IMR-90 (cell line): Measurements from ENCODE around the gene TMPRSS11A. TPM values are rescaled to one million over a fixed set of nuclear protein-coding genes. Genes with fewer than 3 reads are reported as not detected.

Experiments used
- ATAC-seq: fragments of 200-7000 bp; cut with Tn5 transposase; 2 replicates; pipeline ENCODE4 v1.9.1; 2020; ENCODE audit warnings: low read depth, mild to moderate bottlenecking, moderate library complexity
- BruUV-seq: library from RNA; stranded (reverse); fragments of 400-500 nt; replicated peaks from 2 replicates; lab custom pipeline; 2021; lab: Mats Ljungman, UMichigan
- CTCF ChIA-PET: fragments of 300-600 bp; formaldehyde crosslinking; extraction: SDS; loops from one replicate; lab custom pipeline; 2021; ENCODE audit warnings: antibody characterized with exemption; lab: Yijun Ruan, JAX
- POLR2A ChIA-PET: fragments of 300-600 bp; sonication (Branson Sonifier 250); formaldehyde crosslinking; loops from one replicate; lab custom pipeline; 2022; ENCODE audit warnings: antibody characterized with exemption; ENCODE audit not compliant: unreplicated experiment; lab: Charles Lee
- DNase-seq: peaks from one replicate; pipeline ENCODE4 v3.0.0; 2013
- H2AFZ ChIP-seq: replicated peaks from 2 replicates; pipeline ENCODE3; 2013; ENCODE audit warnings: low read length, mild to moderate bottlenecking; ENCODE audit not compliant: poor library complexity
- H2AK5ac ChIP-seq: 2 replicates; pipeline ENCODE4 v1.6.1; 2013; ENCODE audit warnings: low read depth, low read length, inconsistent platforms
- H2AK9ac ChIP-seq: replicated peaks from 2 replicates; pipeline ENCODE3; 2013; ENCODE audit warnings: mild to moderate bottlenecking, low read depth, low read length, moderate library complexity; ENCODE audit not compliant: poor library complexity
- H2BK120ac ChIP-seq: 2 replicates; pipeline ENCODE4 v1.6.1; 2013; ENCODE audit warnings: low read depth, low read length, inconsistent platforms
- H2BK15ac ChIP-seq: 3 replicates; pipeline ENCODE4 v1.6.1; 2013; ENCODE audit warnings: low read depth, low read length, inconsistent platforms
- H2BK20ac ChIP-seq: 2 replicates; pipeline ENCODE4 v1.6.1; 2013; ENCODE audit warnings: low read depth, mild to moderate bottlenecking, inconsistent platforms, low read length, moderate library complexity
- H2BK5ac ChIP-seq: 2 replicates; pipeline ENCODE4 v1.6.1; 2013; ENCODE audit warnings: mild to moderate bottlenecking, low read depth, low read length, inconsistent platforms; ENCODE audit not compliant: poor library complexity, severe bottlenecking
- H3K14ac ChIP-seq: replicated peaks from 2 replicates; pipeline ENCODE4 v1.6.1; 2013; ENCODE audit warnings: low read depth, low read length, inconsistent platforms
- H3K18ac ChIP-seq: 2 replicates; pipeline ENCODE4 v1.6.1; 2013; ENCODE audit warnings: low read depth, low read length, control low read depth
- H3K23ac ChIP-seq: 2 replicates; pipeline ENCODE4 v1.6.1; 2013; ENCODE audit warnings: low read depth, low read length, inconsistent platforms
- H3K27ac ChIP-seq: 2 replicates; pipeline ENCODE4 v1.5.1; 2013; ENCODE audit warnings: mild to moderate bottlenecking, control low read depth, low read length; ENCODE audit not compliant: insufficient read depth
- H3K27me3 ChIP-seq: 2 replicates; pipeline ENCODE4 v1.6.1; 2013; ENCODE audit warnings: low read length; ENCODE audit not compliant: control insufficient read depth, insufficient read depth
- H3K36me3 ChIP-seq: 2 replicates; pipeline ENCODE4 v1.6.1; 2013; ENCODE audit warnings: low read length, mixed read lengths; ENCODE audit not compliant: control insufficient read depth, insufficient read depth
- H3K4ac ChIP-seq: 2 replicates; pipeline ENCODE4 v1.6.1; 2013; ENCODE audit warnings: low read depth, low read length, inconsistent platforms
- H3K4me1 ChIP-seq: 2 replicates; pipeline ENCODE4 v1.6.1; 2013; ENCODE audit warnings: low read length, mixed read lengths; ENCODE audit not compliant: control insufficient read depth, insufficient read depth
- H3K4me2 ChIP-seq: 2 replicates; pipeline ENCODE4 v1.6.1; 2013; ENCODE audit warnings: low read depth, mild to moderate bottlenecking, control low read depth, low read length, moderate library complexity
- H3K4me3 ChIP-seq: 2 replicates; pipeline ENCODE4 v1.5.1; 2013; ENCODE audit warnings: low read depth, mild to moderate bottlenecking, control low read depth, low read length, moderate library complexity; ENCODE audit not compliant: insufficient read depth
- H3K56ac ChIP-seq: 2 replicates; pipeline ENCODE4 v1.6.1; 2013; ENCODE audit warnings: low read length, inconsistent platforms; ENCODE audit not compliant: insufficient read depth; ENCODE audit errors: extremely low read depth
- H3K79me1 ChIP-seq, 2 experiments: 2 replicates each; pipeline ENCODE4 v1.6.1; 2013; ENCODE audit warnings: low read length in 2 of 2, inconsistent platforms in 1 of 2, low read depth in 1 of 2
- H3K9ac ChIP-seq: 2 replicates; pipeline ENCODE4 v1.6.1; 2013; ENCODE audit warnings: low read depth, low read length, control low read depth
- H3K9me1 ChIP-seq: 2 replicates; pipeline ENCODE4 v1.6.1; 2013; ENCODE audit warnings: low read length, inconsistent platforms; ENCODE audit not compliant: insufficient read depth
- H3K9me3 ChIP-seq: 2 replicates; pipeline ENCODE4 v1.6.1; 2013; ENCODE audit warnings: low read length; ENCODE audit not compliant: control insufficient read depth, insufficient read depth
- H4K20me1 ChIP-seq: 2 replicates; pipeline ENCODE4 v1.6.1; 2013; ENCODE audit warnings: low read length, inconsistent platforms; ENCODE audit not compliant: insufficient read depth
- H4K5ac ChIP-seq: 2 replicates; pipeline ENCODE4 v1.6.1; 2013; ENCODE audit warnings: mild to moderate bottlenecking, low read depth, low read length, control low read depth
- H4K8ac ChIP-seq, 2 experiments: 2 replicates each; pipeline ENCODE4 v1.6.1; 2013; ENCODE audit warnings: low read depth in 2 of 2, low read length in 2 of 2, control low read depth in 1 of 2, inconsistent platforms in 1 of 2
- H4K91ac ChIP-seq: 2 replicates; pipeline ENCODE4 v1.6.1; 2013; ENCODE audit warnings: low read depth, low read length, inconsistent platforms; ENCODE audit not compliant: insufficient read depth
- CHD1 ChIP-seq: IDR thresholded peaks from 2 replicates; pipeline ENCODE4 v1.6.1; 2012; ENCODE audit warnings: low read depth, low read length, improper control_type of control experiment
- POLR2A ChIP-seq: IDR thresholded peaks from 2 replicates; pipeline ENCODE4 v1.6.1; 2012; ENCODE audit warnings: mild to moderate bottlenecking, low read depth, low read length
- SMC3 ChIP-seq: fragments of 150-350 bp; IDR thresholded peaks from 2 replicates; pipeline ENCODE4 v1.6.1; 2016; ENCODE audit warnings: low read depth, mild to moderate bottlenecking, antibody characterized with exemption, low read length, moderate library complexity
- dilution Hi-C: fragments of 300-500 bp; cut with HindIII; formaldehyde crosslinking; loops from one replicate; pipeline ENCODE4 v1.14.3; 2018; ENCODE audit warnings: low sequenced_read_pairs; ENCODE audit not compliant: unreplicated experiment
- in situ Hi-C: fragments of 300-500 bp; cut with MboI; formaldehyde crosslinking; loops from 3 replicates; pipeline ENCODE4 v1.14.3; 2019; ENCODE audit warnings: low sequenced_read_pairs, inconsistent platforms, mixed read lengths
- intact Hi-C: fragments of 100-400 bp; cut with micrococcal nuclease; formaldehyde crosslinking; loops from 2 replicates; pipeline ENCODE4 v1.10.0; 2022
- polyA plus RNA-seq, 3 experiments: library from polyadenylated mRNA; depleted of rRNA; stranded (reverse); fragments of >200 nt; gene quantifications; 2 replicates each; pipeline ENCODE4 v1.2.3, GENCODE V29; 2012; ENCODE audit warnings: low replicate concordance in 1 of 3
- total RNA-seq: library from RNA; depleted of rRNA; stranded (reverse); fragments of >200 nt; gene quantifications from 2 replicates; pipeline ENCODE4 v1.2.3, GENCODE V29; 2012
- TF ChIP-seq, protein P1 (sequence below): conservative IDR thresholded peaks from 2 replicates; pipeline ENCODE4 v1.5.1; 2012; ENCODE audit warnings: mild to moderate bottlenecking, low read depth, low read length, improper control_type of control experiment

TMPRSS11A gene
- total and polyA plus RNA-seq, 2 of the 4 experiments (the other 2 are of a cell fraction) = not detected

DNA sequence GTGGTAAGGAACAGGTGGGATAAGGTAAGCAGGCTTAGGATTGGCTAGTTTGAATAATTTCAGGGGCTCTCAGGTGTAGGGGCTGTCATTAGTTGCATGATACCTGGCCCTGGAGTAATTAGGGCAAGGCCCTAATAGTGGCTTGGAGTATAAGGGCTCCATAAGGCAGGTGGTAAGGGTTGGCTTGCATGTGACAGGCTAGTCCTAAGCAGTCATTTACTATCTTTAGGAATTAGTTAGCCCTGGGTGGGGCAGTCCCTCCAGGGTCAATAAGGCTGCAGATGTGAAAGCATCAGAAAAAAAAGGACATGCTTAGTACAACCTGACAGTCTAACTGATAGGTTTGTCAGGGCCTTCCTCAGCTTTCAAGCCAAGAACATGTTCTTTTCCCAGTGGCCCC, 71.6 kb downstream of the TMPRSS11A start:
- no TSS peak for BruUV-seq

More for the DNA sequence above, 71.6 kb downstream of the TMPRSS11A start:
- H3K27me3 ChIP-seq = no peaks in the 10 kb centered on the region
- no peak overlapping the region for H4K5ac ChIP-seq
- no peak overlapping the region for H2AK5ac ChIP-seq
- no peaks in the 10 kb centered on the region for H3K9me1 ChIP-seq
- no peak overlapping the region for H3K4ac ChIP-seq
- no peak overlapping the region for H2BK20ac ChIP-seq
- CTCF ChIA-PET = no interaction called here
- H2AK9ac ChIP-seq = no peak overlapping the region
- no peaks in the 10 kb centered on the region for H3K36me3 ChIP-seq
- H3K56ac ChIP-seq = no peak overlapping the region
- H2BK5ac ChIP-seq = no peak overlapping the region
- H3K79me1 ChIP-seq = no peaks in the 10 kb centered on the region
- H3K4me1 ChIP-seq = peaks cover 2% of the 10 kb centered on the region; the same call in 1 of the 2 replicates
- no peak overlapping the region for H4K91ac ChIP-seq
- DNase-seq = no peak
- H4K8ac ChIP-seq = no peak overlapping the region
- dilution Hi-C loops = no loop called here
- no peak for ATAC-seq
- in situ Hi-C loops = no loop called here
- POLR2A ChIA-PET = no interaction called here
- no peaks in the 10 kb centered on the region for H4K20me1 ChIP-seq
- no peak overlapping the region for H2BK15ac ChIP-seq
- intact Hi-C loops = no loop called here
- H3K4me3 ChIP-seq = no peak overlapping the region
- no peak overlapping the region for H3K23ac ChIP-seq
- no peak overlapping the region for H2BK120ac ChIP-seq
- no peak overlapping the region for H3K9ac ChIP-seq
- H2AFZ ChIP-seq = peak overlapping the region; percentile 8
- no peaks in the 10 kb centered on the region for H3K9me3 ChIP-seq
- H3K4me2 ChIP-seq = no peak overlapping the region
- no peak overlapping the region for H3K18ac ChIP-seq
- no peak overlapping the region for H3K27ac ChIP-seq
- no peak overlapping the region for H3K14ac ChIP-seq
- no peak for TF ChIP-seq CHD1
- TF ChIP-seq SMC3 = no peak
- TF ChIP-seq POLR2A = no peak
- TF ChIP-seq, protein P1, sequence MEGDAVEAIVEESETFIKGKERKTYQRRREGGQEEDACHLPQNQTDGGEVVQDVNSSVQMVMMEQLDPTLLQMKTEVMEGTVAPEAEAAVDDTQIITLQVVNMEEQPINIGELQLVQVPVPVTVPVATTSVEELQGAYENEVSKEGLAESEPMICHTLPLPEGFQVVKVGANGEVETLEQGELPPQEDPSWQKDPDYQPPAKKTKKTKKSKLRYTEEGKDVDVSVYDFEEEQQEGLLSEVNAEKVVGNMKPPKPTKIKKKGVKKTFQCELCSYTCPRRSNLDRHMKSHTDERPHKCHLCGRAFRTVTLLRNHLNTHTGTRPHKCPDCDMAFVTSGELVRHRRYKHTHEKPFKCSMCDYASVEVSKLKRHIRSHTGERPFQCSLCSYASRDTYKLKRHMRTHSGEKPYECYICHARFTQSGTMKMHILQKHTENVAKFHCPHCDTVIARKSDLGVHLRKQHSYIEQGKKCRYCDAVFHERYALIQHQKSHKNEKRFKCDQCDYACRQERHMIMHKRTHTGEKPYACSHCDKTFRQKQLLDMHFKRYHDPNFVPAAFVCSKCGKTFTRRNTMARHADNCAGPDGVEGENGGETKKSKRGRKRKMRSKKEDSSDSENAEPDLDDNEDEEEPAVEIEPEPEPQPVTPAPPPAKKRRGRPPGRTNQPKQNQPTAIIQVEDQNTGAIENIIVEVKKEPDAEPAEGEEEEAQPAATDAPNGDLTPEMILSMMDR = no peak
